Peyer's patch (tissue), 4 donors: ENCODE data around the gene OBSCN.

ENCODE experiments used
- POLR2A ChIP-seq, 2 donors: fragments of 450-650 bp; IDR thresholded peaks; one replicate each; pipeline ENCODE4 v1.5.1; 2017; ENCODE audit warnings: antibody characterized with exemption in 2 of 2, mild to moderate bottlenecking in 2 of 2, moderate library complexity in 2 of 2
- TF ChIP-seq, protein P1 (sequence below), 6 experiments: fragments of 450-650 bp in 4 of 6; fragments of 200-600 bp in 2 of 6; sonication (generic) in 1 of 6; IDR thresholded peaks; one replicate each; pipeline ENCODE4 v1.5.1; 2017 to 2019; ENCODE audit warnings: antibody characterized with exemption in 6 of 6, mild to moderate bottlenecking in 3 of 6, moderate library complexity in 1 of 6

DNA sequence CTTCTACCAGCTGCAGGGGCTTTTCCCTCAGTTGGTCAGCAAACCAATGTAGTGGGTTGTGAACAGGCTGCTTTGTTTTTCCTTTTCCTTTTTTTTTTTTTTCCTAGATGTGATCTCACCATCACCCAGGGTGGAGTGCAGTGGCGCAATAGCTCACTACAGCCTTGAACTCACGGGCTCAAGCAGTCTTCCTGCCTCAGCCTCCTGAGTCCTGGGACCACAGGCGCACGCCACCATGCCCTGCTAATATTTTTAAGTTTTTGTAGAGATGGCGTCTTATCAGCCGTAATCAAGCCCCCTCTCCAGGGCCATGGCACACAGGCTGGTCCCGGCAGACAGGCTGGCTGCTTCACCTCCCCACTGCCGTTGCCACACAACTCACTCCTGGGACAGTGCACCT is 202.2 kb downstream of the OBSCN start:
- TF ChIP-seq, protein P1, sequence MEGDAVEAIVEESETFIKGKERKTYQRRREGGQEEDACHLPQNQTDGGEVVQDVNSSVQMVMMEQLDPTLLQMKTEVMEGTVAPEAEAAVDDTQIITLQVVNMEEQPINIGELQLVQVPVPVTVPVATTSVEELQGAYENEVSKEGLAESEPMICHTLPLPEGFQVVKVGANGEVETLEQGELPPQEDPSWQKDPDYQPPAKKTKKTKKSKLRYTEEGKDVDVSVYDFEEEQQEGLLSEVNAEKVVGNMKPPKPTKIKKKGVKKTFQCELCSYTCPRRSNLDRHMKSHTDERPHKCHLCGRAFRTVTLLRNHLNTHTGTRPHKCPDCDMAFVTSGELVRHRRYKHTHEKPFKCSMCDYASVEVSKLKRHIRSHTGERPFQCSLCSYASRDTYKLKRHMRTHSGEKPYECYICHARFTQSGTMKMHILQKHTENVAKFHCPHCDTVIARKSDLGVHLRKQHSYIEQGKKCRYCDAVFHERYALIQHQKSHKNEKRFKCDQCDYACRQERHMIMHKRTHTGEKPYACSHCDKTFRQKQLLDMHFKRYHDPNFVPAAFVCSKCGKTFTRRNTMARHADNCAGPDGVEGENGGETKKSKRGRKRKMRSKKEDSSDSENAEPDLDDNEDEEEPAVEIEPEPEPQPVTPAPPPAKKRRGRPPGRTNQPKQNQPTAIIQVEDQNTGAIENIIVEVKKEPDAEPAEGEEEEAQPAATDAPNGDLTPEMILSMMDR (IDR thresholded peaks at IDR 0.05), result no peak
- TF ChIP-seq POLR2A (IDR thresholded peaks at IDR 0.05), result no peak
